DOHH2 (cell line): Measurements from ENCODE around the gene THEM4.

ENCODE experiments used
- EZH2phosphoT487 ChIP-seq: fragments of 200-600 bp; sonication (generic); IDR thresholded peaks from 2 replicates; pipeline ENCODE4 v1.6.1; 2017; ENCODE audit warnings: borderline replicate concordance, mild to moderate bottlenecking, antibody characterized with exemption, low read length, moderate library complexity, mixed read lengths
- TF ChIP-seq, protein P1 (sequence below): fragments of 200-600 bp; sonication (generic); IDR thresholded peaks from one replicate; pipeline ENCODE4 v1.5.1; 2014; ENCODE audit warnings: antibody characterized with exemption, mild to moderate bottlenecking, low read depth, low read length; ENCODE audit not compliant: poor library complexity, severe bottlenecking

DNA sequence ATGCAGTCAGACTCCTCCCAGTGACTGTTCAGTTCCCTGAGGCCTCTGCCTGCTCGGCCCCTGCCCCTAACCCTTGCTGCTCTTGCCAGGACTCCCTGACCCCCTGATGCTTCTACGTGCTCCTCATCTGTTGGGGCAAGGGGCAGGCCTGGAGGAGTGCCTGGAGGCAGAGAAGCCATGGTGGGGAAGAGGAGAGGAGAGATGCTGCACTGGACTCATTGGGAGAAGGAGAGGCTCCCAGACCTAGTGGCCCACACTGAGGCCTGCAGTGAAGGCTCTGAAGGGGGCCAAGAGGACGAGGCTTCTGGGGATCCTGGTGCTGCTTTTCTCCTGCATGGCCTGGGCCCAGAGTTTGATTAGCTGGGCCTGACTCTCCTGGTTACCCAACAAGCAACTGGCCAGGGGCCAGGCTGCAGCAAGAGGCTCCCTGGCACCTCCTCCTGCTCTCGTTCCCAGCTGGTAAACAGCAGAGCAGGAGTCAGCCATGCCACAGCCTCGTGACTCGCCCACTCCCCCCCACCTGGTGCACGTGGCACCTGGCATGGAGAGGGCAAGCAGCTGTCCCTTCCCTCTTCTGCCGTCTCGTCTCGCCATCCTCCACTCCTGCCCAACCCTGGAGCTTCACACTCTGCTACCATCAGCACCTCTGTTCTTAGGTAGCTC is 76.9 kb downstream of the THEM4 start:
- TF ChIP-seq, protein P1, sequence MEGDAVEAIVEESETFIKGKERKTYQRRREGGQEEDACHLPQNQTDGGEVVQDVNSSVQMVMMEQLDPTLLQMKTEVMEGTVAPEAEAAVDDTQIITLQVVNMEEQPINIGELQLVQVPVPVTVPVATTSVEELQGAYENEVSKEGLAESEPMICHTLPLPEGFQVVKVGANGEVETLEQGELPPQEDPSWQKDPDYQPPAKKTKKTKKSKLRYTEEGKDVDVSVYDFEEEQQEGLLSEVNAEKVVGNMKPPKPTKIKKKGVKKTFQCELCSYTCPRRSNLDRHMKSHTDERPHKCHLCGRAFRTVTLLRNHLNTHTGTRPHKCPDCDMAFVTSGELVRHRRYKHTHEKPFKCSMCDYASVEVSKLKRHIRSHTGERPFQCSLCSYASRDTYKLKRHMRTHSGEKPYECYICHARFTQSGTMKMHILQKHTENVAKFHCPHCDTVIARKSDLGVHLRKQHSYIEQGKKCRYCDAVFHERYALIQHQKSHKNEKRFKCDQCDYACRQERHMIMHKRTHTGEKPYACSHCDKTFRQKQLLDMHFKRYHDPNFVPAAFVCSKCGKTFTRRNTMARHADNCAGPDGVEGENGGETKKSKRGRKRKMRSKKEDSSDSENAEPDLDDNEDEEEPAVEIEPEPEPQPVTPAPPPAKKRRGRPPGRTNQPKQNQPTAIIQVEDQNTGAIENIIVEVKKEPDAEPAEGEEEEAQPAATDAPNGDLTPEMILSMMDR: no peak
- no peak for TF ChIP-seq EZH2phosphoT487
